Left lung (tissue), 10 donors: ENCODE measurements around the gene FCN1. TPM values are rescaled to one million over a fixed set of nuclear protein-coding genes. Genes with fewer than 3 reads are reported as not detected.

Experiments
- ATAC-seq: fragments of 200-7000 bp; cut with Tn5 transposase; one replicate; pipeline ENCODE4 v1.9.1; 2020; ENCODE audit warnings: moderate library complexity
- DNase-seq, 4 donors: peaks; one replicate each; pipeline ENCODE4 v3.0.0-alpha.2; 2013 to 2020
- H3K27ac ChIP-seq, 2 donors: fragments of 200-600 bp; sonication (generic) in 1 of 2; one replicate each; pipeline versions ENCODE4 v1.5.0 to v1.8.0; 2020 to 2021
- H3K27me3 ChIP-seq, 2 donors: fragments of 200-600 bp; sonication (generic) in 1 of 2; one replicate each; pipeline versions ENCODE4 v1.5.0 to v1.8.0; 2020 to 2021
- H3K36me3 ChIP-seq, 2 donors: fragments of 200-600 bp; sonication (generic) in 1 of 2; one replicate each; pipeline versions ENCODE4 v1.5.0 to v1.8.0; 2020 to 2021
- H3K4me1 ChIP-seq, 2 donors: fragments of 200-600 bp; one replicate each; pipeline ENCODE4 v1.8.0; 2021
- H3K4me3 ChIP-seq, 2 donors: fragments of 200-600 bp; sonication (generic) in 1 of 2; one replicate each; pipeline versions ENCODE4 v1.5.0 to v1.8.0; 2020 to 2021; ENCODE audit warnings: mild to moderate bottlenecking in 1 of 2
- H3K9me3 ChIP-seq, 2 donors: fragments of 200-600 bp; sonication (generic) in 1 of 2; one replicate each; pipeline versions ENCODE4 v1.5.0 to v1.8.0; 2020 to 2021
- intact Hi-C, 2 donors: fragments of 100-400 bp; cut with DNase I; formaldehyde crosslinking; loops; one replicate each; pipeline versions ENCODE4 v1.11.2 to v1.14.2; 2022
- polyA plus RNA-seq, 6 donors: library from polyadenylated mRNA; unstranded; fragments of 120-200 nt; gene quantifications; one replicate each; pipeline ENCODE4 v1.2.1, GENCODE V29; 2013; ENCODE audit not compliant: insufficient read length in 6 of 6
- total RNA-seq, 2 donors: library from RNA; stranded (reverse); fragmentation: NEBNext Ultra II Directional; extraction: Animal tissue kit (Norgen Biotek cat#: 25700); gene quantifications; one replicate each; pipeline ENCODE4 v1.2.1, GENCODE V29; 2021
- TF ChIP-seq, protein P1 (sequence below), 2 donors: fragments of 200-600 bp; sonication (generic) in 1 of 2; IDR thresholded peaks; one replicate each; pipeline versions ENCODE4 v1.5.0 to v1.8.0; 2021; ENCODE audit warnings: antibody characterized with exemption in 2 of 2
- donor health status: DM: no; HTN: yes; CAD: no.
- donor health status: DM: no; HTN: no; CAD: no.

FCN1 gene
- total and polyA plus RNA-seq, 8 donors, result 3.4 to 72.1 (median 5.7) TPM

DNA sequence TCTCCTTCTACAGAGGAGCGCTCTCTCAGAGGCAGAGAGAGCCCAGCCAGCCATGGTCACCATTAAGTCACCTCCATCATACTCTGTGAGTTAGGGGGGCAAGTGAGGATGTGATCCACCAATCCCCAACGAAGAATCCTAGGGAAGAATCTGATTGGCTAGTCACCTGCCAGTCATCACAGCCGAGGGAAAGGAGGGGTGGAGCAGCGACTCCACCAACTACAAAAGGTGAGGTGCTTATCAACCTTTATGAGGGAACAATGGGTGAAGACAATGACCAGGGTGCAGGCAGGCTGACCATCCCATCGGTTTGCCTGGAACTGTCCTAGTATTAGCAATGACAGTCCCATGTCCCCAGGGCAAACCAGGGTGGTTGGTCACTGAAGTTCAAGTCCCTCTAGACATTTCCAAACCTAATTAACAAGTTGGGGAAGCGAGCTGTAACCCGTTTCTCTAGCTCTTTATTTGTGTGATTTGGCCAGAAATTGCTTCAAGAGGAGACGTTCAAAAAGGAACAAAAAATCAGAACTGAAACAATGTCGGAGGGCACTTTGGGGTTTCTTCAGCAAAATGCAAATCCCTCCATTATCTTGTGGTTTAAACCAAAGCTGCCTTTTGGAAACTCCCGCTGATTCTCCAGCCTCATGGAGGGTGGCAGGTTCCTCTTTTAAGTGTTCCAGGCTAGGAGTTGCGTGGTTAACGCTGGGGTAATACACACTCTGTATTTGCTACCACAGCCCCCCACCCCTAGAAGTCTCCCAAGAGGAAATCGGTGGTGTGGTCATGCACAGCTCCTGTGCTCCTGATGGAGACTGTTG, 18.8 kb upstream of the FCN1 start:
- peak; percentile 71 for ATAC-seq

DNA sequence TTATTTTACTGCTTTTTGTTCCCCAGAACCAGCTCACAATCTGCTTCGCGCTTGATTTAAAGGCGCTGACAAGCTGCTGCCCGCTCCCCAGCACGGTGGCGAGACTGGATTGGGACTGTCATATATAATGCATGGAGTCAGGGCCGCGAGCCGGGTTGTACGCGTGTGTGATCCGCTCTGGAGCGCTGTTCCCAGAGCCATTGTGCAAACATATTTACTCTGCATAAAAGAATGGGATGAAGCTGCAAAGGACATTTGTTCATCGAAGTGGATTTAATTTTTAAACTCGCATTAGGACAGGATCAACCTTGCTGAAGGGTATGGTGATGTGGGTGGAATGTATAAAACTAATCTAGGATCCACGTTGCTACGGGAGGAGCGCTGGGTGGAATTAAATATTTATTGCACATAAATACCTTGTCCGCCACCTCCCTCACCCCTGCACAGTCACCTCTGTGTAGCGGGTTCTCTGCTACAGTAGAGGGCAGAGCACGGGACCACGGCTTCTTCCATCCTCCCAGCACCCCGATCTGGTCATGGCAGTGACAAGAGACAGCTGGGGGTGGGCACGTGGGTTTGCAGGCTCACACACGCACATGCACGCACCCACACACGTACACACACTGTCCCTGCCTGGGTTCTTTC, 18.1 kb upstream of the FCN1 start:
- ATAC-seq (no peak), DNase-seq (no peak)
- Histone ChIP-seq H3K9me3 (no peaks in the 10 kb centered on the region), H3K27ac (peak overlapping the region in 1 of 2 donors; percentile 64), H3K4me1 (peaks cover 0 to 58% of the 10 kb centered on the region in 2 donors), H3K36me3 (no peaks in the 10 kb centered on the region), H3K4me3 (no peak overlapping the region), H3K27me3 (peaks cover 0 to 63% of the 10 kb centered on the region in 2 donors)
- TF ChIP-seq, protein P1, sequence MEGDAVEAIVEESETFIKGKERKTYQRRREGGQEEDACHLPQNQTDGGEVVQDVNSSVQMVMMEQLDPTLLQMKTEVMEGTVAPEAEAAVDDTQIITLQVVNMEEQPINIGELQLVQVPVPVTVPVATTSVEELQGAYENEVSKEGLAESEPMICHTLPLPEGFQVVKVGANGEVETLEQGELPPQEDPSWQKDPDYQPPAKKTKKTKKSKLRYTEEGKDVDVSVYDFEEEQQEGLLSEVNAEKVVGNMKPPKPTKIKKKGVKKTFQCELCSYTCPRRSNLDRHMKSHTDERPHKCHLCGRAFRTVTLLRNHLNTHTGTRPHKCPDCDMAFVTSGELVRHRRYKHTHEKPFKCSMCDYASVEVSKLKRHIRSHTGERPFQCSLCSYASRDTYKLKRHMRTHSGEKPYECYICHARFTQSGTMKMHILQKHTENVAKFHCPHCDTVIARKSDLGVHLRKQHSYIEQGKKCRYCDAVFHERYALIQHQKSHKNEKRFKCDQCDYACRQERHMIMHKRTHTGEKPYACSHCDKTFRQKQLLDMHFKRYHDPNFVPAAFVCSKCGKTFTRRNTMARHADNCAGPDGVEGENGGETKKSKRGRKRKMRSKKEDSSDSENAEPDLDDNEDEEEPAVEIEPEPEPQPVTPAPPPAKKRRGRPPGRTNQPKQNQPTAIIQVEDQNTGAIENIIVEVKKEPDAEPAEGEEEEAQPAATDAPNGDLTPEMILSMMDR (IDR thresholded peaks at IDR 0.05), result no peak
- intact Hi-C loops, result no loop called here

More for the DNA sequence above, 18.8 kb upstream of the FCN1 start:
- Histone ChIP-seq H3K27me3 (peaks cover 2 to 60% of the 10 kb centered on the region in 2 donors), H3K27ac (peak overlapping the region in 1 of 2 donors; percentile 64), H3K9me3 (no peaks in the 10 kb centered on the region), H3K4me1 (peaks cover 0 to 54% of the 10 kb centered on the region in 2 donors), H3K36me3 (no peaks in the 10 kb centered on the region), H3K4me3 (no peak overlapping the region)
- TF ChIP-seq, protein P1 (IDR thresholded peaks at IDR 0.05), result no peak
- intact Hi-C loops, result no loop called here
- peak in 1 of 4 donors; percentile 50 for DNase-seq

DNA sequence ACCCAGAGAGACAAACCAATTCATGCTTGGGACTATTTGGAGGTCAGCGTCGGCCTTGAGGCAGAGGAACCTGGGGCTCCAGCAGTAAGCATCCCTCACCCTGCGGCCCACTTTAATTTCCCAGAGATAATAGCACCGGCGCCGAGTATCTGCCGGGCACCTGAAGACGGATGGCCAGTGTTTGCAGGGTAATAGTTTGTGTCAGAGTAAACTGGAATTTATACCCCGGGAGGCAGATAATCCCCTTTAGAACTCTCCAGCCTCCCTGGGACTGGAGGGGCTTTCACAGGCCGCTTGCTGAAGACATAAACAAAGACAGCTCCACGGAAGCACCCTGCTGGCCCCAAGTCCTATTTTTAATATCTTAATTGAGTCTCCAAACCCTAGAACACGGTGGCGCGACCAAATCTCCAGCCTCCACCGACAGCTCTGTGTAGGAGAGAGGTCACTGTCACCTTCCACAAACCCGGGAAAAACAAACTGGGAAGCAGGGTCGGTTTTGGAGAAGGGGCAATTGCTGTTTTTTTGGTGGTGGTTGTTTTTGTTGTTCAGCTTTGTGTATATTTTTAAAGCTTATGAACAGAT, 17.4 kb upstream of the FCN1 start:
- intact Hi-C loops, result no loop called here
- no peak overlapping the region for H3K27ac ChIP-seq
- H3K36me3 ChIP-seq, result no peaks in the 10 kb centered on the region
- DNase-seq, result no peak
- peaks cover 0 to 60% of the 10 kb centered on the region in 2 donors for H3K27me3 ChIP-seq
- ATAC-seq, result no peak
- peaks cover 0 to 64% of the 10 kb centered on the region in 2 donors for H3K4me1 ChIP-seq
- H3K4me3 ChIP-seq, result no peak overlapping the region
- TF ChIP-seq, protein P1 (IDR thresholded peaks at IDR 0.05), result no peak
- H3K9me3 ChIP-seq, result no peaks in the 10 kb centered on the region

DNA sequence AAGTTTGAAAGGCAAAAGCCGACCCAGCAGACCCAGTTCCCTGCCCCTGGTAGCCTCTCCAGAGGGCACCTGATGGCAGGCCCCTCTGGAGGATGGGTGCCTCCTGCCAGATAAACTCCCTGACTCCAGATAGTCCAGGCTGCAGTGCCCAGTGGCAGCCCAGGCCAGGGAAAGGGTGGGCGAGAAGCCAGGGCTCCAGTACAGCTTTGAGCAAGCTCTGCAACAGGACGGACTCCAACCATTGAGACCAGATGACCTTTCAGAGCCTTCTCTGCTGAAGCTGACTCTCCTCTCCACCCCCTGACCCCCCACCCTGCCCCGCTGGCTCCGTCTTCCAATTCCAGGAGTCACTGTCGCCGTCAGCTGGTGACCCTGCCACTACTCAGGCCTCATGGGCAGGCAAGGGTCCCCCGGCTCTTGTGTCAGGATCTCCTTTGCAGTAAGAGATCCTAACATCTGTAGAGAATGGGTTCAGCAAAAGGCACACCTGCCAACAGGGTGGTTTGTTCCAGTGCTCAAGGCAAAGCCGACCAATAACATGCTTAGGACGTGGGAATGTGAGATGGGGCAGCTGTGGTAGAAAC, 15.5 kb upstream of the FCN1 start:
- Histone ChIP-seq H3K4me1 (peaks cover 0 to 81% of the 10 kb centered on the region in 2 donors), H3K4me3 (no peak overlapping the region), H3K36me3 (no peaks in the 10 kb centered on the region), H3K27me3 (peaks cover 0 to 46% of the 10 kb centered on the region in 2 donors), H3K27ac (no peak overlapping the region), H3K9me3 (no peaks in the 10 kb centered on the region)
- TF ChIP-seq, protein P1 (IDR thresholded peaks at IDR 0.05), result no peak
- ATAC-seq, result no peak
- intact Hi-C loops, result no loop called here
- DNase-seq, result no peak
